Jurkat, Clone E6-1 (cell line): ENCODE measurements around the gene ZKSCAN1.

Experiments
- DNase-seq: peaks from one replicate; pipeline ENCODE4 v3.0.0-alpha.2; 2011; ENCODE audit warnings: low read depth, low spot score
- H3K4me3 ChIP-seq: 2 replicates; pipeline ENCODE4 v1.5.1; 2011; ENCODE audit warnings: mild to moderate bottlenecking, low read length, control low read depth, moderate library complexity

ZKSCAN1 gene

GRCh38 chr7:100024020-100024619 is 8.7 kb downstream of the ZKSCAN1 start:
- DNase-seq, result no peak

GRCh38 chr7:100027197-100027596 is 11.8 kb downstream of the ZKSCAN1 start:
- H3K4me3 ChIP-seq, result no peak overlapping the region
- DNase-seq, result no peak

More at GRCh38 chr7:100024020-100024619, 8.7 kb downstream of the ZKSCAN1 start:
- no peak overlapping the region for H3K4me3 ChIP-seq

- H3K4me3 ChIP-seq, result no peak overlapping the region
- no peak for DNase-seq
These were observed 14.2 kb downstream of the ZKSCAN1 start for GRCh38 chr7:100029596-100029995.

GRCh38 chr7:100033526-100033925 is 18.1 kb downstream of the ZKSCAN1 start:
- H3K4me3 ChIP-seq, result no peak overlapping the region

GRCh38 chr7:100034871-100035510 is 19.6 kb downstream of the ZKSCAN1 start:
- no peak for DNase-seq
- H3K4me3 ChIP-seq, result no peak overlapping the region

More at GRCh38 chr7:100033526-100033925, 18.1 kb downstream of the ZKSCAN1 start:
- DNase-seq, result no peak

- no peak overlapping the region for H3K4me3 ChIP-seq
These were observed 20.5 kb downstream of the ZKSCAN1 start for GRCh38 chr7:100035876-100036275.

GRCh38 chr7:100038326-100038725 is 22.9 kb downstream of the ZKSCAN1 start:
- no peak for DNase-seq
- no peak overlapping the region for H3K4me3 ChIP-seq

More at GRCh38 chr7:100035876-100036275, 20.5 kb downstream of the ZKSCAN1 start:
- DNase-seq, result no peak

GRCh38 chr7:100040575-100040974 is 25.2 kb downstream of the ZKSCAN1 start:
- H3K4me3 ChIP-seq, result no peak overlapping the region
- DNase-seq, result no peak

GRCh38 chr7:100044718-100045117 is 29.3 kb downstream of the ZKSCAN1 start:
- no peak for DNase-seq
- H3K4me3 ChIP-seq, result no peak overlapping the region

GRCh38 chr7:100048680-100049079 is 33.3 kb downstream of the ZKSCAN1 start:
- H3K4me3 ChIP-seq, result no peak overlapping the region
- no peak for DNase-seq

GRCh38 chr7:100049441-100050291 is 34.3 kb downstream of the ZKSCAN1 start, which contains the start of gene ZSCAN21:
ZSCAN21 (plus strand) TSS chr7:100049774; CDS start chr7:100057007, 7,233 bp downstream.
- H3K4me3 ChIP-seq, result peak within 1 kb of the TSS; percentile 64
- peak; percentile 53 for DNase-seq

- no peak for DNase-seq
- H3K4me3 ChIP-seq, result no peak overlapping the region
These were observed 36.2 kb downstream of the ZKSCAN1 start for GRCh38 chr7:100051611-100052010.

- peak; percentile 60 for DNase-seq
- no peak overlapping the region for H3K4me3 ChIP-seq
These were observed 37.8 kb downstream of the ZKSCAN1 start for GRCh38 chr7:100053215-100053614.

GRCh38 chr7:100057006-100057405 is 41.6 kb downstream of the ZKSCAN1 start:
- no peak overlapping the region for H3K4me3 ChIP-seq
- DNase-seq, result no peak

GRCh38 chr7:100059251-100059739 is 43.9 kb downstream of the ZKSCAN1 start:
- H3K4me3 ChIP-seq, result no peak overlapping the region
- DNase-seq, result no peak

- no peak overlapping the region for H3K4me3 ChIP-seq
- DNase-seq, result no peak
These were observed 46.3 kb downstream of the ZKSCAN1 start for GRCh38 chr7:100061518-100062193.

- no peak overlapping the region for H3K4me3 ChIP-seq
- DNase-seq, result no peak
These were observed 48.0 kb downstream of the ZKSCAN1 start for GRCh38 chr7:100063376-100063775.

- DNase-seq, result no peak
- no peak overlapping the region for H3K4me3 ChIP-seq
These were observed 48.8 kb downstream of the ZKSCAN1 start for GRCh38 chr7:100064162-100064561.
